K562 (cell line): ENCODE results near the gene HDAC7. TPM values are rescaled to one million over a fixed set of nuclear protein-coding genes. Genes with fewer than 3 reads are reported as not detected.

Experiments
- C11orf30 ChIP-seq: fragments of 450-650 bp; IDR thresholded peaks from 2 replicates; pipeline ENCODE4 v1.6.1; 2016; ENCODE audit warnings: low read depth, mild to moderate bottlenecking
- EWSR1 ChIP-seq: fragments of 450-650 bp; IDR thresholded peaks from 2 replicates; pipeline ENCODE4 v1.6.1; 2018; ENCODE audit warnings: borderline replicate concordance, mild to moderate bottlenecking, low read depth, moderate library complexity; ENCODE audit not compliant: partially characterized antibody
- EZH2 ChIP-seq: IDR thresholded peaks from 2 replicates; pipeline ENCODE4 v1.6.1; 2012; ENCODE audit warnings: low read depth, mild to moderate bottlenecking, inconsistent platforms, low read length, borderline replicate concordance
- JUND ChIP-seq, 2 experiments: IDR thresholded peaks; 2 replicates in 1 of 2; 3 replicates in 1 of 2; pipeline ENCODE4 v1.6.1; 2011; ENCODE audit warnings: borderline replicate concordance in 2 of 2, low read depth in 2 of 2, low read length in 2 of 2, improper control_type of control experiment in 1 of 2, missing biosample characterization in 1 of 2, missing genetic modification characterization in 1 of 2, missing genetic modification reagents in 1 of 2
- KDM5B ChIP-seq: fragments of 200-600 bp; sonication (generic); IDR thresholded peaks from 2 replicates; pipeline ENCODE4 v1.6.1; 2012; ENCODE audit warnings: low read depth, mild to moderate bottlenecking, moderate library complexity, low read length, control low read depth, inconsistent platforms; ENCODE audit not compliant: insufficient replicate concordance
- NEUROD1 ChIP-seq: fragments of 150-350 bp; IDR thresholded peaks from 2 replicates; pipeline ENCODE4 v1.6.1; 2014; ENCODE audit warnings: borderline replicate concordance, low read length, low read depth; ENCODE audit not compliant: partially characterized antibody
- PML ChIP-seq: IDR thresholded peaks from 2 replicates; pipeline ENCODE4 v1.6.1; 2012; ENCODE audit warnings: low read length, inconsistent platforms
- RFX5 ChIP-seq: IDR thresholded peaks from 2 replicates; pipeline ENCODE4 v1.6.1; 2011; ENCODE audit warnings: low read depth, mild to moderate bottlenecking, improper control_type of control experiment, low read length
- RNF2 ChIP-seq: sonication (generic); IDR thresholded peaks from 2 replicates; pipeline ENCODE4 v1.6.1; 2016
- SAFB ChIP-seq: fragments of 200-400 bp; formaldehyde crosslinking; IDR thresholded peaks from 2 replicates; pipeline ENCODE4 v1.6.1; 2017; ENCODE audit warnings: low read depth, low read length, borderline replicate concordance
- SP2 ChIP-seq: IDR thresholded peaks from 2 replicates; pipeline ENCODE4 v1.6.1; 2011; ENCODE audit warnings: mild to moderate bottlenecking, low read depth, low read length, moderate library complexity; ENCODE audit not compliant: poor library complexity, severe bottlenecking; ENCODE audit errors: extremely low read depth
- TBL1XR1 ChIP-seq, 2 experiments: IDR thresholded peaks; 2 replicates each; pipeline ENCODE4 v1.6.1; 2012; ENCODE audit warnings: improper control_type of control experiment in 2 of 2, low read length in 2 of 2, mild to moderate bottlenecking in 1 of 2
- TCF7 ChIP-seq: sonication (generic); IDR thresholded peaks from 2 replicates; pipeline ENCODE4 v1.6.1; 2016; ENCODE audit warnings: antibody characterized with exemption, borderline replicate concordance
- ZNF133 ChIP-seq: fragments of 250-450 bp; sonication (Bioruptor Pico); IDR thresholded peaks from 2 replicates; pipeline ENCODE4 v1.4.0; 2020; ENCODE audit warnings: mild to moderate bottlenecking
- ZNF146 ChIP-seq: IDR thresholded peaks from one replicate; pipeline ENCODE4 v1.6.1; 2018; ENCODE audit warnings: missing compliant biosample characterization; ENCODE audit not compliant: unreplicated experiment
- ZNF311 ChIP-seq: fragments of 250-450 bp; sonication (Bioruptor Pico); IDR thresholded peaks from 2 replicates; pipeline ENCODE4 v1.4.0; 2020; ENCODE audit warnings: mild to moderate bottlenecking, moderate library complexity
- polyA plus RNA-seq, 8 experiments: library from polyadenylated mRNA; depleted of rRNA in 4 of 8; stranded (reverse) in 5 of 8; unstranded in 3 of 8; fragments of >200 nt; fragmentation: Nextera tagmentation in 2 of 8; fragmentation: Illumina TruSeq in 1 of 8; extraction: Ambion mirVana in 2 of 8; extraction: Trizol in 1 of 8; gene quantifications; 2 replicates each; pipeline versions ENCODE4 v1.2.1 to v1.2.3, GENCODE V29; 2011 to 2014; ENCODE audit warnings: inconsistent platforms in 1 of 8, missing spikeins in 1 of 8
- total RNA-seq, 7 experiments: library from RNA; depleted of rRNA in 6 of 7; stranded (reverse); fragments of >200 nt in 6 of 7; fragmentation: Illumina TruSeq in 2 of 7; extraction: Trizol in 2 of 7; gene quantifications; 2 replicates each; pipeline versions ENCODE4 v1.2.1 to v1.2.3, GENCODE V29; 2011 to 2021; ENCODE audit warnings: low replicate concordance in 1 of 7
- TF ChIP-seq, protein P1 (sequence below), 3 experiments: IDR thresholded peaks in 2 of 3; conservative IDR thresholded peaks in 1 of 3; 2 replicates each; pipeline ENCODE4 v1.5.1; 2011 to 2012; ENCODE audit warnings: low read length in 3 of 3, mild to moderate bottlenecking in 3 of 3, control low read depth in 2 of 3, improper control_type of control experiment in 1 of 3, inconsistent platforms in 1 of 3, low read depth in 1 of 3, mixed read lengths in 1 of 3, moderate library complexity in 1 of 3; ENCODE audit not compliant: insufficient read depth in 2 of 3
- TF ChIP-seq, protein P2 (sequence below): fragments of 450-650 bp; IDR thresholded peaks from 2 replicates; pipeline ENCODE4 v1.6.1; 2018; ENCODE audit warnings: mild to moderate bottlenecking, low read depth; ENCODE audit not compliant: partially characterized antibody
- TF ChIP-seq, protein P3 (sequence below): fragments of 450-650 bp; formaldehyde crosslinking; IDR thresholded peaks from 2 replicates; pipeline ENCODE4 v1.4.0; 2020; ENCODE audit warnings: mild to moderate bottlenecking, moderate library complexity
- TF ChIP-seq, protein P4 (sequence below): sonication (generic); formaldehyde crosslinking; IDR thresholded peaks from 2 replicates; pipeline ENCODE4 v1.8.1; 2023; ENCODE audit warnings: mild to moderate bottlenecking, missing genetic modification reagents

HDAC7 gene
- total and polyA plus RNA-seq, 9 of the 15 experiments (the other 6 are each of a cell fraction or from before 2014, with no cell fraction given): 2.5 to 129 (median 31.1) TPM

DNA sequence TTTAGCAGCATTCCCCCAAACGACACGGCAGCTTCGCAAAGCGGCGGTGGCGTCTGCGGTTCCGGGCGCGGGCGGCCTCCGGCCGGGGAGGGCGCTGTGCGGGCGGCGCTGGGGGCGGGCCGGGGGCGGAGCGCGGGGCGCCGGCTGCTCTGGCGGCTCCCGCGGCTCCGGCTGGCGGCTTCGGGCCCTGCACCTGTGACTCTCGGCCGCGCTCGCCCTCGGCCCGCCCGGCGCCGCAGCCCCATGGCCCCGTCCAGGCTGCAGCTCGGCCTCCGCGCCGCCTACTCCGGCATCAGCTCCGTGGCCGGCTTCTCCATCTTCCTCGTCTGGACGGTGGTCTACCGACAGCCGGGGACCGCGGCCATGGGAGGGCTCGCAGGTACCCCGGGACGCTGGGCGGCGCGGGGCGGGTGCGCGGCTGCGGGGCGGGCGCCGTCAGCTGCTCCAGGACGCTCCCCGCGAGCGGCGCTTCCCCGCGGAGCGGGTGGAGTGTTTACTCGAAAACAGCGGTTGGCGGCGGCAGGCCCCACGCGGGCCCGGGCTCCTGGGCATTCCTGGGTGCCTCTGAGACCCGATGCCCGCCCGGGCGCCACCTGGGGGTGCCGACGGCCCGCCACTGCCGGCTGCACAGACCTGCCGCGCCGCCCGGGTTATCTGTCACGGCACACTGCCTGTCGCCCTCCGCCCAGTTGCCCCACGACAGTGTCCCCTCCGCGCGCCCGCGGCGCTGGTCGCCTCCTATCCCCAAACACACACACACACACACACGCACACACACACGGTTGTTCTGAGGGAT lies 46.4 kb downstream of the HDAC7 start, which contains the start of gene SLC48A1 (continued):
- TF ChIP-seq EZH2 (no peak), ZNF311 (no peak), EWSR1 (no peak), KDM5B (peak; percentile 62), ZNF146 (CRISPR knock-in tag) (no peak), TBL1XR1 (IDR thresholded peaks at IDR 0.05; ENCODE audit: low read length in 2 of 2) (no peak), C11orf30 (no peak), PML (no peak), SP2 (peak; percentile 34), SAFB (0 out of 2 replicates have a peak, but pooled peaks have one; percentile 61), RNF2 (no peak), TCF7 (no peak), JUND (IDR thresholded peaks at IDR 0.05; ENCODE audit: borderline replicate concordance, low read depth, low read length) (no peak), JUND (tag; IDR thresholded peaks at IDR 0.05; ENCODE audit: borderline replicate concordance, low read depth, low read length) (no peak; the same call in 2 of the 3 replicates), NEUROD1 (no peak), RFX5 (no peak), ZNF133 (CRISPR knock-in tag) (no peak)
- TF ChIP-seq, protein P1, sequence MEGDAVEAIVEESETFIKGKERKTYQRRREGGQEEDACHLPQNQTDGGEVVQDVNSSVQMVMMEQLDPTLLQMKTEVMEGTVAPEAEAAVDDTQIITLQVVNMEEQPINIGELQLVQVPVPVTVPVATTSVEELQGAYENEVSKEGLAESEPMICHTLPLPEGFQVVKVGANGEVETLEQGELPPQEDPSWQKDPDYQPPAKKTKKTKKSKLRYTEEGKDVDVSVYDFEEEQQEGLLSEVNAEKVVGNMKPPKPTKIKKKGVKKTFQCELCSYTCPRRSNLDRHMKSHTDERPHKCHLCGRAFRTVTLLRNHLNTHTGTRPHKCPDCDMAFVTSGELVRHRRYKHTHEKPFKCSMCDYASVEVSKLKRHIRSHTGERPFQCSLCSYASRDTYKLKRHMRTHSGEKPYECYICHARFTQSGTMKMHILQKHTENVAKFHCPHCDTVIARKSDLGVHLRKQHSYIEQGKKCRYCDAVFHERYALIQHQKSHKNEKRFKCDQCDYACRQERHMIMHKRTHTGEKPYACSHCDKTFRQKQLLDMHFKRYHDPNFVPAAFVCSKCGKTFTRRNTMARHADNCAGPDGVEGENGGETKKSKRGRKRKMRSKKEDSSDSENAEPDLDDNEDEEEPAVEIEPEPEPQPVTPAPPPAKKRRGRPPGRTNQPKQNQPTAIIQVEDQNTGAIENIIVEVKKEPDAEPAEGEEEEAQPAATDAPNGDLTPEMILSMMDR (IDR thresholded peaks at IDR 0.05 in 2 of 3, conservative IDR thresholded peaks at IDR 0.05 in 1 of 3; ENCODE audit: insufficient read depth in 2 of 3, low read depth in 1 of 3, low read length in 3 of 3): peak in 2 of 3 experiments; percentile 52 to 71; a peak in 4 of 6 replicates
- TF ChIP-seq, protein P2, sequence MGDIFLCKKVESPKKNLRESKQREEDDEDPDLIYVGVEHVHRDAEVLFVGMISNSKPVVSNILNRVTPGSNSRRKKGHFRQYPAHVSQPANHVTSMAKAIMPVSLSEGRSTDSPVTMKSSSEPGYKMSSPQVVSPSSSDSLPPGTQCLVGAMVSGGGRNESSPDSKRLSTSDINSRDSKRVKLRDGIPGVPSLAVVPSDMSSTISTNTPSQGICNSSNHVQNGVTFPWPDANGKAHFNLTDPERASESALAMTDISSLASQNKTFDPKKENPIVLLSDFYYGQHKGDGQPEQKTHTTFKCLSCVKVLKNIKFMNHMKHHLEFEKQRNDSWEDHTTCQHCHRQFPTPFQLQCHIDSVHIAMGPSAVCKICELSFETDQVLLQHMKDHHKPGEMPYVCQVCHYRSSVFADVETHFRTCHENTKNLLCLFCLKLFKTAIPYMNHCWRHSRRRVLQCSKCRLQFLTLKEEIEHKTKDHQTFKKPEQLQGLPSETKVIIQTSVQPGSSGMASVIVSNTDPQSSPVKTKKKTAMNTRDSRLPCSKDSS: no peak
- TF ChIP-seq, protein P3, sequence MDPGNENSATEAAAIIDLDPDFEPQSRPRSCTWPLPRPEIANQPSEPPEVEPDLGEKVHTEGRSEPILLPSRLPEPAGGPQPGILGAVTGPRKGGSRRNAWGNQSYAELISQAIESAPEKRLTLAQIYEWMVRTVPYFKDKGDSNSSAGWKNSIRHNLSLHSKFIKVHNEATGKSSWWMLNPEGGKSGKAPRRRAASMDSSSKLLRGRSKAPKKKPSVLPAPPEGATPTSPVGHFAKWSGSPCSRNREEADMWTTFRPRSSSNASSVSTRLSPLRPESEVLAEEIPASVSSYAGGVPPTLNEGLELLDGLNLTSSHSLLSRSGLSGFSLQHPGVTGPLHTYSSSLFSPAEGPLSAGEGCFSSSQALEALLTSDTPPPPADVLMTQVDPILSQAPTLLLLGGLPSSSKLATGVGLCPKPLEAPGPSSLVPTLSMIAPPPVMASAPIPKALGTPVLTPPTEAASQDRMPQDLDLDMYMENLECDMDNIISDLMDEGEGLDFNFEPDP (CRISPR knock-in tag): no peak
- TF ChIP-seq, protein P4, sequence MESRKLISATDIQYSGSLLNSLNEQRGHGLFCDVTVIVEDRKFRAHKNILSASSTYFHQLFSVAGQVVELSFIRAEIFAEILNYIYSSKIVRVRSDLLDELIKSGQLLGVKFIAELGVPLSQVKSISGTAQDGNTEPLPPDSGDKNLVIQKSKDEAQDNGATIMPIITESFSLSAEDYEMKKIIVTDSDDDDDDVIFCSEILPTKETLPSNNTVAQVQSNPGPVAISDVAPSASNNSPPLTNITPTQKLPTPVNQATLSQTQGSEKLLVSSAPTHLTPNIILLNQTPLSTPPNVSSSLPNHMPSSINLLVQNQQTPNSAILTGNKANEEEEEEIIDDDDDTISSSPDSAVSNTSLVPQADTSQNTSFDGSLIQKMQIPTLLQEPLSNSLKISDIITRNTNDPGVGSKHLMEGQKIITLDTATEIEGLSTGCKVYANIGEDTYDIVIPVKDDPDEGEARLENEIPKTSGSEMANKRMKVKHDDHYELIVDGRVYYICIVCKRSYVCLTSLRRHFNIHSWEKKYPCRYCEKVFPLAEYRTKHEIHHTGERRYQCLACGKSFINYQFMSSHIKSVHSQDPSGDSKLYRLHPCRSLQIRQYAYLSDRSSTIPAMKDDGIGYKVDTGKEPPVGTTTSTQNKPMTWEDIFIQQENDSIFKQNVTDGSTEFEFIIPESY (CRISPR knock-in tag): no peak
